HL-60 (cell line): ENCODE results near the gene TNFRSF1B.

Experiments
- DNase-seq, 2 experiments: peaks; one replicate each; pipeline ENCODE4 v3.0.0-alpha.2; 2010 to 2020; ENCODE audit warnings: low read depth in 1 of 2, low spot score in 1 of 2
- H3K27ac ChIP-seq: fragments of 250-450 bp; sonication (Bioruptor Pico); replicated peaks from 2 replicates; pipeline ENCODE4 v1.5.1; 2020; ENCODE audit warnings: mild to moderate bottlenecking, moderate library complexity
- H3K27me3 ChIP-seq: fragments of 250-450 bp; sonication (Bioruptor Pico); 2 replicates; pipeline ENCODE4 v1.5.1; 2021; ENCODE audit warnings: mild to moderate bottlenecking, moderate library complexity; ENCODE audit not compliant: insufficient read depth, poor library complexity, severe bottlenecking
- H3K4me3 ChIP-seq: replicated peaks from 2 replicates; pipeline ENCODE4 v1.5.1; 2011; ENCODE audit warnings: mild to moderate bottlenecking, control low read depth, low read length; ENCODE audit not compliant: insufficient read depth
- CTCF ChIP-seq: IDR thresholded peaks from one replicate; pipeline ENCODE4 v1.5.1; 2011; ENCODE audit warnings: low read length, control low read depth, inconsistent platforms; ENCODE audit not compliant: insufficient read depth
- GABPA ChIP-seq: IDR thresholded peaks from 2 replicates; pipeline ENCODE4 v1.6.1; 2012; ENCODE audit warnings: low read depth
- POLR2AphosphoS5 ChIP-seq: IDR thresholded peaks from 2 replicates; pipeline ENCODE4 v1.6.1; 2012; ENCODE audit warnings: low read depth
- REST ChIP-seq: IDR thresholded peaks from 2 replicates; pipeline ENCODE4 v1.6.1; 2012; ENCODE audit warnings: low read depth; ENCODE audit not compliant: insufficient replicate concordance
- SPI1 ChIP-seq: IDR thresholded peaks from 2 replicates; pipeline ENCODE4 v1.6.1; 2012; ENCODE audit warnings: low read depth, mild to moderate bottlenecking, borderline replicate concordance

The TNFRSF1B gene

DNA sequence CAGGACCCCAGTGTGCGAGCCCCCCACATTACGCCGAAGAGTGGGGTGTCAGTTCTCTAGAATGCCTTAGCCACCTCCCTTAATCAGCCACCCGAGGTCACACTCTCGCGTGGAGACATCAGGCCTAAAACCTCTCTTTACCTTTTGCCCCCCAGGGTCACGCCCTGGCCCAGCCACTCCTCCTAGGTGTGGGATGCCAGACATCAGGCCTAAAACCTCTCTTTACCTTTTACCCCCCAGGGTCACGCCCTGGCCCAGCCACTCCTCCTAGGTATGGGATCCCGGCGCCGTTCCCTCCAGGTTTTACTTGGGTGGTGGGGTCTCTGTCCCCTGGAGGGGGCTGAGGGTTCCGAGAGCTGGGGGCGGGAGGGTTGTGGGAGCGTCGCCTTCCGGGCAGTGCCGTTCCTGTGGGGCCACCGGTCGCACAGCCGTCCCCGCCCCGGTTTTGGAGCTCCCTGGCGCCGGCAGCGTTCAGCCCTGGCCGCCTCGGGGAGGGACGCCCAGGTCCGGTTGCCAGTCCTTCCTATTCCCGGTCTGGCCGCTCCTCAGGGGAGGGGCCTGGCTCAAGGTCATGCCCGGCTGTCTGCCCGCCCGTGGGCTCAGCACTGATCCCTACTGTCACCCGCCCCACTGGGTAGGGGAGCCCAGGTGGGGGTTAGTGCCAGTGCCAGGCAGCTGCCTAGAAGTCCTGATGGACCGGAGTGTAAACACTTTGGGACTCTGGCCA lies 63.9 kb downstream of the TNFRSF1B start:
- Histone ChIP-seq H3K27ac (peak overlapping the region; percentile 66), H3K4me3 (peak overlapping the region; percentile 96), H3K27me3 (no peaks in the 10 kb centered on the region)
- TF ChIP-seq SPI1 = no peak
- no peak for TF ChIP-seq GABPA
- no peak for TF ChIP-seq CTCF
- no peak for TF ChIP-seq POLR2AphosphoS5
- no peak for TF ChIP-seq REST
- no peak for DNase-seq

- Histone ChIP-seq H3K27ac (no peak overlapping the region), H3K4me3 (peak overlapping the region; percentile 96), H3K27me3 (no peaks in the 10 kb centered on the region)
- no peak for DNase-seq
- TF ChIP-seq POLR2AphosphoS5 (no peak), CTCF (no peak), REST (no peak), SPI1 (no peak), GABPA (no peak)
Measured at GRCh38 chr1:12231276-12231595, 64.4 kb downstream of the TNFRSF1B start.

DNA sequence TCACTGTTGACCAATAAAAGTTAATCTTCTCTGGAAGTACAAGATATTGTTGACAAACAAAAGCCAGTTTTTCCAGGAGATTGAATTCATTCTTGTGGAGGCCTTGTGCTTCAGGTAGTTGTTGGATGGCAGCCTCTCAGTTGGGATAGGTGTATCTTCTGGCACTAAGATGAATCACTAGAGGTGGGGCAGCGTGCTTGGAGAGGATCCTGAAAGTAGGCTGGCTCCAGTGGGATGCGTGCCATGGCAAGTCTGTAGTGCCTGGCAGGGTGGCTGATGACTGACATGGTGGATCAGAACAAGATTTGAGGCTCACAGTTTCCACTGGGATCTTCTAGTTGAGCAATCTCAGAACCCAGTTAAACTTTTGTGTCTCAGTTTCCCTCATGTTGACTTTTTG lies 65.4 kb downstream of the TNFRSF1B start:
- no peaks in the 10 kb centered on the region for H3K27me3 ChIP-seq
- H3K4me3 ChIP-seq = no peak overlapping the region
- no peak overlapping the region for H3K27ac ChIP-seq
- no peak for DNase-seq
- TF ChIP-seq REST = no peak
- no peak for TF ChIP-seq CTCF
- no peak for TF ChIP-seq GABPA
- TF ChIP-seq POLR2AphosphoS5 = no peak
- no peak for TF ChIP-seq SPI1
